Measurements from ENCODE around the gene VASN.
"Not testable (repeated sequence)": the region's sequence is repeated elsewhere in the genome, so short reads cannot be mapped to it uniquely, and the experiment has no call there.

The VASN gene

GRCh38 chr16:4386451-4386805 is 14.8 kb downstream of the VASN start:
- DNase-seq, result no peak

GRCh38 chr16:4386951-4387565 is 15.4 kb downstream of the VASN start:
- DNase-seq, result no peak

- no peak for DNase-seq
Measured at GRCh38 chr16:4387781-4388180, 16.1 kb downstream of the VASN start.

- DNase-seq, result no peak
Measured at GRCh38 chr16:4388271-4389021, 16.8 kb downstream of the VASN start.

GRCh38 chr16:4389051-4389955 is 17.7 kb downstream of the VASN start:
- DNase-seq, result no peak

GRCh38 chr16:4390266-4391260 is 18.9 kb downstream of the VASN start:
- no peak for DNase-seq

GRCh38 chr16:4391631-4392381 is 20.2 kb downstream of the VASN start:
- DNase-seq, result no peak

GRCh38 chr16:4392382-4393239 is 21.0 kb downstream of the VASN start:
- DNase-seq, result no peak

- DNase-seq, result no peak
Measured at GRCh38 chr16:4393240-4393600, 21.6 kb downstream of the VASN start.

- DNase-seq, result not testable (repeated sequence)
Measured at GRCh38 chr16:4393850-4394249, 22.2 kb downstream of the VASN start.

- no peak for DNase-seq
Measured at GRCh38 chr16:4395055-4395726, 23.5 kb downstream of the VASN start.

- no peak for DNase-seq
Measured at GRCh38 chr16:4399001-4399730, 27.5 kb downstream of the VASN start.

- DNase-seq, result no peak
Measured at GRCh38 chr16:4401094-4401501, 29.4 kb downstream of the VASN start.

- DNase-seq, result no peak
Measured at GRCh38 chr16:4401510-4401909, 29.9 kb downstream of the VASN start.

GRCh38 chr16:4402439-4403132 is 30.9 kb downstream of the VASN start:
- DNase-seq, result peak; percentile 84

GRCh38 chr16:4403133-4403949 is 31.7 kb downstream of the VASN start:
- DNase-seq, result no peak

GRCh38 chr16:4404247-4404966 is 32.8 kb downstream of the VASN start:
- peak; percentile 69 for DNase-seq

All from hematopoietic multipotent progenitor cell treated with erythropoietin and hydrocortisone succinate and interleukin-3 and kit ligand, for 4 days (in vitro differentiated cells).